ENCODE results near the gene MSGN1. TPM values are rescaled to one million over a fixed set of nuclear protein-coding genes. Genes with fewer than 3 reads are reported as not detected.

The MSGN1 gene
- total RNA-seq, 1 experiment from 2014 or later = not detected

GRCh38 chr2:17830053-17831034 lies 14.1 kb downstream of the MSGN1 start (continued):
- no peak for TF ChIP-seq ZBTB33 (IDR thresholded peaks at IDR 0.05; ENCODE audit: extremely low read depth, insufficient replicate concordance, low read length)
- TF ChIP-seq EZH2 (IDR thresholded peaks at IDR 0.05) = no peak
- no peak for TF ChIP-seq POLR2AphosphoS5 (IDR thresholded peaks at IDR 0.05; ENCODE audit: low read depth, low read length)
- TF ChIP-seq CBX3 (IDR thresholded peaks at IDR 0.05; ENCODE audit: low read depth) = peak; percentile 86

GRCh38 chr2:17835516-17835915 lies 19.3 kb downstream of the MSGN1 start:
- Histone ChIP-seq H3K9me3 (ENCODE audit: control insufficient read depth in 1 of 2, insufficient read depth in 1 of 2, low read depth in 1 of 2, low read length in 2 of 2) (no peaks in the 10 kb centered on the region), H3K4me2 (ENCODE audit: low read length) (no peak overlapping the region), H3K4me3 (replicated peaks in 1 of 2; ENCODE audit: low read depth in 1 of 2, low read length in 2 of 2) (no peak overlapping the region), H3K9ac (ENCODE audit: low read length) (no peak overlapping the region), H2AFZ (ENCODE audit: low read depth, low read length, poor library complexity, severe bottlenecking) (no peak overlapping the region), H3K36me3 (ENCODE audit: control insufficient read depth in 1 of 2, insufficient read depth in 2 of 2, low read length in 2 of 2) (no peaks in the 10 kb centered on the region), H3K79me2 (ENCODE audit: insufficient read depth, low read length) (no peaks in the 10 kb centered on the region), H3K4me1 (ENCODE audit: control insufficient read depth in 1 of 2, insufficient read depth in 2 of 2, low read length in 2 of 2) (peaks cover 0 to 6% of the 10 kb centered on the region in 2 experiments; a peak in 1 of 4 replicates), H4K20me1 (ENCODE audit: insufficient read depth) (no peaks in the 10 kb centered on the region), H3K9me2 (ENCODE audit: insufficient read depth) (no peaks in the 10 kb centered on the region), H3K27me3 (ENCODE audit: insufficient read depth, low read length) (no peaks in the 10 kb centered on the region), H3K27ac (ENCODE audit: low read depth, low read length) (no peak overlapping the region)
- ChIA-PET CTCF (no interaction called here), RAD21 (ENCODE audit: low non-redundant PET in 1 of 2, low total read pairs in 2 of 2, uncharacterized antibody in 2 of 2, unreplicated experiment in 2 of 2) (no interaction called here), POLR2A (no interaction called here)
- no TSS peak for BruUV-seq (replicated peaks)
- intact Hi-C loops (cut with micrococcal nuclease) = no loop called here
- DNase-seq (ENCODE audit: low read depth, low spot score) (no peak), ATAC-seq (no peak)
- TF ChIP-seq SIN3A (IDR thresholded peaks at IDR 0.05; ENCODE audit: low read depth) = no peak

Measured in HCT116 (cell line).